ENCODE results near the gene DNAJC22. TPM values are rescaled to one million over a fixed set of nuclear protein-coding genes. Genes with fewer than 3 reads are reported as not detected.
A peak's percentile ranks its signal among the peaks of the same experiment; 100 is the strongest.

The DNAJC22 gene
- total and polyA plus RNA-seq, 9 of the 15 experiments (the other 6 are each of a cell fraction or from before 2014, with no cell fraction given): 0.10 to 1.2 (median 0.47) TPM

GRCh38 chr12:49297695-49298060 is 49.0 kb upstream of the DNAJC22 start:
- Histone ChIP-seq H3K9me3 (replicated peaks; ENCODE audit: control insufficient read depth, insufficient read depth, low read depth, low read length) (no peaks in the 10 kb centered on the region), H3K79me2 (ENCODE audit: control insufficient read depth, insufficient read depth, low read length) (no peaks in the 10 kb centered on the region), H4K20me1 (replicated peaks; ENCODE audit: control insufficient read depth, insufficient read depth, low read length) (no peaks in the 10 kb centered on the region), H2AFZ (ENCODE audit: low read depth, low read length) (peak overlapping the region; percentile 80), H3K4me1 (replicated peaks in 1 of 2; ENCODE audit: control insufficient read depth in 2 of 2, insufficient read depth in 2 of 2, low read length in 2 of 2) (peaks cover 19 to 61% of the 10 kb centered on the region in 2 experiments; a peak in 4 of 5 replicates), H3K4me3 (0 out of 2 replicates have a peak overlapping the region, but pooled peaks have one; percentile 17), H3K9me1 (ENCODE audit: control insufficient read depth, insufficient read depth, low read length) (peaks cover 10% of the 10 kb centered on the region), H3K27me3 (ENCODE audit: control insufficient read depth in 2 of 2, insufficient read depth in 2 of 2, low read length in 2 of 2) (no peaks in the 10 kb centered on the region), H3K36me3 (ENCODE audit: control insufficient read depth, insufficient read depth, low read length) (no peaks in the 10 kb centered on the region), H3K9ac (ENCODE audit: insufficient read depth in 1 of 2, low read depth in 2 of 2, low read length in 2 of 2) (peak overlapping the region in 1 of 2 experiments; percentile 41; a peak in 2 of 4 replicates), H3K27ac (ENCODE audit: extremely low read depth, low read depth, low read length) (no peak overlapping the region), H3K4me2 (ENCODE audit: insufficient read depth, low read length) (peak overlapping the region; percentile 85)
- peak; percentile 10 for ATAC-seq
- TF ChIP-seq YY1 (IDR thresholded peaks at IDR 0.05; ENCODE audit: borderline replicate concordance in 1 of 3, control insufficient read depth in 1 of 3, extremely low read depth in 1 of 3, insufficient read depth in 3 of 3, insufficient read length in 1 of 3, insufficient replicate concordance in 2 of 3, low read depth in 1 of 3, low read length in 2 of 3) (peak in 1 of 3 experiments; percentile 3), SREBF2 (CRISPR knock-in tag; IDR thresholded peaks at IDR 0.05) (no peak)
- intact Hi-C loops (cut with micrococcal nuclease): no loop called here
- in situ Hi-C loops (cut with MboI): no loop called here
- no peak for DNase-seq (ENCODE audit: extremely low read depth in 1 of 4, low spot score in 3 of 4)
- WGBS (ENCODE audit: insufficient coverage, low coverage, missing lambda C conversion rate): 41% methylated on average over 6 of the region's 8 CpGs
- POLR2A ChIA-PET: interaction anchor here (1.1 to 2.9 kb wide), 7 partner anchors 8 to 167 kb away, joined by 4 to 10 read pairs (median 6); partner anchors contain the start of gene TROAP
- CTCF ChIA-PET (ENCODE audit: low intra/inter-chr PET ratio): interaction anchor here (0.5 to 2.0 kb wide), 2 partner anchors 44 to 163 kb away, joined by 6 to 7 read pairs; no protein-coding TSS in a partner anchor
- no TSS peak for BruUV-seq (replicated peaks)
- no peak for FAIRE-seq

GRCh38 chr12:49298160-49298559 is 48.5 kb upstream of the DNAJC22 start:
- H3K27ac ChIP-seq (ENCODE audit: extremely low read depth, low read depth, low read length): no peak overlapping the region
- intact Hi-C loops (cut with micrococcal nuclease): no loop called here

More at GRCh38 chr12:49298160-49298559, 48.5 kb upstream of the DNAJC22 start:
- peak overlapping the region in 1 of 2 experiments; percentile 15; a peak in 1 of 4 replicates for H3K9ac ChIP-seq (ENCODE audit: insufficient read depth in 1 of 2, low read depth in 2 of 2, low read length in 2 of 2)
- H3K27me3 ChIP-seq (ENCODE audit: control insufficient read depth in 2 of 2, insufficient read depth in 2 of 2, low read length in 2 of 2): no peaks in the 10 kb centered on the region
- ATAC-seq (no peak), DNase-seq (ENCODE audit: extremely low read depth in 1 of 4, low spot score in 3 of 4) (peak in 1 of 4 experiments; percentile 12), FAIRE-seq (no peak)
- peak overlapping the region; percentile 85; the same call in 1 of the 2 replicates for H3K4me2 ChIP-seq (ENCODE audit: insufficient read depth, low read length)
- no peaks in the 10 kb centered on the region for H3K9me3 ChIP-seq (replicated peaks; ENCODE audit: control insufficient read depth, insufficient read depth, low read depth, low read length)
- H3K79me2 ChIP-seq (ENCODE audit: control insufficient read depth, insufficient read depth, low read length): no peaks in the 10 kb centered on the region
- CTCF ChIA-PET (ENCODE audit: low intra/inter-chr PET ratio): interaction anchor here (2.0 kb wide), 1 partner anchor 44 kb away, joined by 6 read pairs; no protein-coding TSS in a partner anchor
- peaks cover 19 to 56% of the 10 kb centered on the region in 2 experiments; a peak in 4 of 5 replicates for H3K4me1 ChIP-seq (replicated peaks in 1 of 2; ENCODE audit: control insufficient read depth in 2 of 2, insufficient read depth in 2 of 2, low read length in 2 of 2)
- no peaks in the 10 kb centered on the region for H4K20me1 ChIP-seq (replicated peaks; ENCODE audit: control insufficient read depth, insufficient read depth, low read length)
- in situ Hi-C loops (cut with MboI): no loop called here
- BruUV-seq (replicated peaks): no TSS peak
- peaks cover 10% of the 10 kb centered on the region for H3K9me1 ChIP-seq (ENCODE audit: control insufficient read depth, insufficient read depth, low read length)
- no peak overlapping the region for H3K4me3 ChIP-seq
- POLR2A ChIA-PET: no interaction called here
- TF ChIP-seq CTCF (IDR thresholded peaks at IDR 0.05 in 2 of 3, conservative IDR thresholded peaks at IDR 0.05 in 1 of 3; ENCODE audit: insufficient read depth in 2 of 3, low read depth in 1 of 3, low read length in 3 of 3): peak in 2 of 3 experiments; percentile 2 to 9; a peak in 1 of 6 replicates
- no peak for TF ChIP-seq ZKSCAN3 (CRISPR knock-in tag; IDR thresholded peaks at IDR 0.05)
- peak; percentile 71 for TF ChIP-seq NFIC (IDR thresholded peaks at IDR 0.05)
- TF ChIP-seq HDAC2 (IDR thresholded peaks at IDR 0.05): no peak
- TF ChIP-seq ATF4 (CRISPR knock-in tag; IDR thresholded peaks at IDR 0.05): no peak
- 60% methylated on average over 6 of the region's 6 CpGs for WGBS (ENCODE audit: insufficient coverage, low coverage, missing lambda C conversion rate)
- H3K36me3 ChIP-seq (ENCODE audit: control insufficient read depth, insufficient read depth, low read length): no peaks in the 10 kb centered on the region
- H2AFZ ChIP-seq (ENCODE audit: low read depth, low read length): no peak overlapping the region; the same call in 1 of the 2 replicates
